Common myeloid progenitor, CD34-positive (primary cell): Measurements from ENCODE around the gene TRERF1.

Experiments
- CTCF ChIA-PET: fragments of 350-600 bp; sonication (Branson Sonifier 250); formaldehyde crosslinking; loops from one replicate; lab custom pipeline; 2021; ENCODE audit warnings: antibody characterized with exemption; lab: Charles Lee
- POLR2A ChIA-PET: fragments of 350-600 bp; sonication (Branson Sonifier 250); formaldehyde crosslinking; loops from one replicate; lab custom pipeline; 2021; ENCODE audit warnings: antibody characterized with exemption; lab: Charles Lee
- DNase-seq, 3 donors: peaks; one replicate each; pipeline versions ENCODE4 v3.0.0 to v3.0.0-alpha.2; 2013
- H3K27ac ChIP-seq, 2 experiments: 1 replicate in 1 of 2; 2 replicates in 1 of 2; pipeline ENCODE4 v1.7.0; 2013; ENCODE audit warnings: inconsistent platforms in 2 of 2, low read length in 2 of 2, mild to moderate bottlenecking in 2 of 2, low read depth in 1 of 2, moderate library complexity in 1 of 2; ENCODE audit not compliant: severe bottlenecking in 2 of 2, insufficient read depth in 1 of 2, poor library complexity in 1 of 2
- H3K27me3 ChIP-seq, 5 experiments: replicated peaks in 2 of 5; 1 replicate in 3 of 5; 2 replicates in 2 of 5; pipeline versions ENCODE4 v1.6.1 to v1.7.0; 2013; ENCODE audit warnings: low read length in 4 of 5, mild to moderate bottlenecking in 2 of 5, moderate library complexity in 2 of 5, inconsistent platforms in 1 of 5; ENCODE audit not compliant: insufficient read depth in 5 of 5, control insufficient read depth in 4 of 5
- H3K36me3 ChIP-seq, 4 experiments: 1 replicate in 2 of 4; 2 replicates in 2 of 4; pipeline versions ENCODE4 v1.6.1 to v1.7.0; 2013; ENCODE audit warnings: low read length in 3 of 4, control low read depth in 1 of 4, mild to moderate bottlenecking in 1 of 4; ENCODE audit not compliant: control insufficient read depth in 4 of 4, insufficient read depth in 4 of 4
- H3K4me1 ChIP-seq, 4 experiments: 1 replicate in 3 of 4; 2 replicates in 1 of 4; pipeline versions ENCODE4 v1.6.1 to v1.7.1; 2013; ENCODE audit warnings: low read length in 3 of 4, mild to moderate bottlenecking in 3 of 4, control low read depth in 1 of 4, inconsistent platforms in 1 of 4, moderate library complexity in 1 of 4; ENCODE audit not compliant: control insufficient read depth in 4 of 4, insufficient read depth in 4 of 4; ENCODE audit errors: control extremely low read depth in 1 of 4
- H3K4me3 ChIP-seq, 7 experiments: 1 replicate in 4 of 7; 2 replicates in 3 of 7; pipeline versions ENCODE4 v1.5.1 to v1.7.0; 2013; ENCODE audit warnings: mild to moderate bottlenecking in 7 of 7, low read length in 6 of 7, moderate library complexity in 6 of 7, inconsistent platforms in 2 of 7, low read depth in 2 of 7, control low read depth in 1 of 7; ENCODE audit not compliant: insufficient read depth in 4 of 7, control insufficient read depth in 1 of 7; ENCODE audit errors: extremely low read depth in 1 of 7
- H3K9me3 ChIP-seq, 5 experiments: 1 replicate in 4 of 5; 2 replicates in 1 of 5; pipeline versions ENCODE4 v1.6.1 to v1.7.1; 2013; ENCODE audit warnings: low read length in 4 of 5, mild to moderate bottlenecking in 2 of 5, inconsistent platforms in 1 of 5, low read depth in 1 of 5, moderate library complexity in 1 of 5; ENCODE audit not compliant: control insufficient read depth in 4 of 5, insufficient read depth in 2 of 5; ENCODE audit errors: control extremely low read depth in 1 of 5
- WGBS: methylation state at CpG from one replicate; pipeline ENCODE4 v1.1.5; 2013; ENCODE audit not compliant: insufficient coverage; 5-methylcytosine and 5-hydroxymethylcytosine counted together

Gene TRERF1

GRCh38 chr6:42374018-42374669, 77.6 kb downstream of the TRERF1 start:
- no peak overlapping the region for H3K4me3 ChIP-seq

GRCh38 chr6:42372699-42373098, 79.0 kb downstream of the TRERF1 start:
- Histone ChIP-seq H3K27me3 (no peaks in the 10 kb centered on the region), H3K4me1 (peaks cover 5 to 51% (median 19%) of the 10 kb centered on the region in 4 experiments), H3K4me3 (no peak overlapping the region), H3K9me3 (no peaks in the 10 kb centered on the region), H3K27ac (no peak overlapping the region), H3K36me3 (no peaks in the 10 kb centered on the region)
- POLR2A ChIA-PET = no interaction called here
- 43% methylated on average over 1 of the region's 4 CpGs for WGBS
- DNase-seq = no peak
- CTCF ChIA-PET = no interaction called here

More at GRCh38 chr6:42374018-42374669, 77.6 kb downstream of the TRERF1 start:
- Histone ChIP-seq H3K4me1 (peaks cover 10 to 51% (median 18%) of the 10 kb centered on the region in 4 experiments), H3K27ac (no peak overlapping the region), H3K9me3 (no peaks in the 10 kb centered on the region), H3K36me3 (no peaks in the 10 kb centered on the region), H3K27me3 (no peaks in the 10 kb centered on the region)
- DNase-seq = peak in 2 of 3 donors; percentile 45 to 56
- WGBS = 5% methylated on average over 3 of the region's 8 CpGs
- ChIA-PET CTCF (interaction anchor here (1.0 kb wide), 1 partner anchor 9 kb away, joined by 3 read pairs; no protein-coding TSS in a partner anchor), POLR2A (interaction anchor here (0.6 kb wide), 1 partner anchor 253 kb away, joined by 3 read pairs; no protein-coding TSS in a partner anchor)

GRCh38 chr6:42370323-42370985, 81.3 kb downstream of the TRERF1 start:
- H3K27me3 ChIP-seq = no peaks in the 10 kb centered on the region
- H3K4me3 ChIP-seq = no peak overlapping the region
- peaks cover 10 to 47% (median 25%) of the 10 kb centered on the region in 4 experiments for H3K4me1 ChIP-seq
- no peak for DNase-seq
- POLR2A ChIA-PET = no interaction called here
- H3K36me3 ChIP-seq = no peaks in the 10 kb centered on the region
- WGBS = 100% methylated on average over 3 of the region's 3 CpGs
- CTCF ChIA-PET = no interaction called here
- H3K27ac ChIP-seq = no peak overlapping the region
- no peaks in the 10 kb centered on the region for H3K9me3 ChIP-seq

GRCh38 chr6:42369568-42369967, 82.2 kb downstream of the TRERF1 start:
- ChIA-PET POLR2A (no interaction called here), CTCF (no interaction called here)
- Histone ChIP-seq H3K9me3 (no peaks in the 10 kb centered on the region), H3K4me1 (peaks cover 11 to 47% (median 25%) of the 10 kb centered on the region in 4 experiments), H3K4me3 (no peak overlapping the region), H3K27me3 (no peaks in the 10 kb centered on the region), H3K27ac (no peak overlapping the region), H3K36me3 (no peaks in the 10 kb centered on the region)
- DNase-seq = no peak
- WGBS = 100% methylated on average over 2 of the region's 2 CpGs

GRCh38 chr6:42368181-42368580, 83.5 kb downstream of the TRERF1 start:
- Histone ChIP-seq H3K27me3 (no peaks in the 10 kb centered on the region), H3K36me3 (no peaks in the 10 kb centered on the region), H3K9me3 (no peaks in the 10 kb centered on the region), H3K27ac (no peak overlapping the region), H3K4me3 (peak overlapping the region in 4 of 7 experiments; percentile 8 to 39 (median 18)), H3K4me1 (peaks cover 11 to 42% (median 19%) of the 10 kb centered on the region in 4 experiments)
- WGBS = 7% methylated on average over 3 of the region's 7 CpGs
- POLR2A ChIA-PET = no interaction called here
- CTCF ChIA-PET = interaction anchor here (1.0 to 2.1 kb wide), 3 partner anchors 13 to 179 kb away, joined by 3 to 6 read pairs (median 4); no protein-coding TSS in a partner anchor
- peak; percentile 30 to 81 (median 69) for DNase-seq

- no peaks in the 10 kb centered on the region for H3K9me3 ChIP-seq
- peak in 2 of 3 donors; percentile 73 to 78 for DNase-seq
- H3K36me3 ChIP-seq = no peaks in the 10 kb centered on the region
- POLR2A ChIA-PET = no interaction called here
- CTCF ChIA-PET = interaction anchor here (0.8 to 2.1 kb wide), 4 partner anchors 13 to 180 kb away, joined by 3 to 6 read pairs (median 4); no protein-coding TSS in a partner anchor
- H3K4me1 ChIP-seq = peaks cover 11 to 42% (median 19%) of the 10 kb centered on the region in 4 experiments
- no peak overlapping the region for H3K27ac ChIP-seq
- no peaks in the 10 kb centered on the region for H3K27me3 ChIP-seq
- WGBS = 34% methylated on average over 13 of the region's 14 CpGs
- H3K4me3 ChIP-seq = peak overlapping the region in 4 of 7 experiments; percentile 8 to 39 (median 14)
These were observed 84.2 kb downstream of the TRERF1 start for GRCh38 chr6:42367353-42368011.
